Activated B cell treated with CpG ODN at 0.5 μM for 24 hours (primary cell): Measurements from ENCODE around the gene PRKD3. TPM values are rescaled to one million over a fixed set of nuclear protein-coding genes. Genes with fewer than 3 reads are reported as not detected.
A peak's percentile ranks its signal among the peaks of the same experiment; 100 is the strongest.

Experiments used
- ATAC-seq: fragments of 200-7000 bp; cut with Tn5 transposase; one replicate; pipeline ENCODE4 v1.10.0; 2021; ENCODE audit warnings: low read depth, mild to moderate bottlenecking, moderate library complexity
- CTCF ChIA-PET: fragments of 350-600 bp; sonication (Branson Sonifier 250); formaldehyde crosslinking; loops from one replicate; lab custom pipeline; 2021; ENCODE audit warnings: antibody characterized with exemption; lab: Charles Lee
- POLR2A ChIA-PET: fragments of 350-600 bp; sonication (Branson Sonifier 250); formaldehyde crosslinking; loops from one replicate; lab custom pipeline; 2021; ENCODE audit warnings: antibody characterized with exemption; lab: Charles Lee
- DNase-seq: peaks from one replicate; pipeline ENCODE4 v3.0.0; 2022
- H3K27ac Mint-ChIP-seq: one replicate; pipeline ENCODE4 v1.8.0; 2020; ENCODE audit warnings: mixed read lengths
- H3K27me3 Mint-ChIP-seq: one replicate; pipeline ENCODE4 v1.8.0; 2021; ENCODE audit warnings: mixed read lengths
- H3K36me3 Mint-ChIP-seq: one replicate; pipeline ENCODE4 v1.8.0; 2021; ENCODE audit warnings: low read depth, mixed read lengths
- H3K4me1 Mint-ChIP-seq: one replicate; pipeline ENCODE4 v1.8.0; 2021; ENCODE audit warnings: mixed read lengths
- H3K4me3 Mint-ChIP-seq: one replicate; pipeline ENCODE4 v1.8.0; 2020; ENCODE audit warnings: mild to moderate bottlenecking, mixed read lengths
- H3K9me3 Mint-ChIP-seq: one replicate; pipeline ENCODE4 v1.8.0; 2020; ENCODE audit warnings: mixed read lengths
- CTCF ChIP-seq: fragments of 200-600 bp; IDR thresholded peaks from one replicate; pipeline ENCODE4 v1.8.0; 2022; ENCODE audit warnings: antibody characterized with exemption, mild to moderate bottlenecking
- intact Hi-C: fragments of 100-400 bp; cut with micrococcal nuclease; formaldehyde crosslinking; loops from one replicate; pipeline ENCODE4 v1.15.1; 2024
- total RNA-seq: library from RNA; stranded (reverse); gene quantifications from 2 replicates; pipeline ENCODE4 v1.2.3, GENCODE V29; 2022

PRKD3 gene
- total RNA-seq, 1 donor from 2014 or later, result 82.5 TPM

GRCh38 chr2:37319754-37320609 is 4.7 kb downstream of the PRKD3 start:
- peak overlapping the region; percentile 9 for H3K4me3 Mint-ChIP-seq
- intact Hi-C loops, result loop anchor here (5.0 kb wide), 1 partner anchor 1057 kb away; the partner anchor contains the start of gene ATL2
- no peaks in the 10 kb centered on the region for H3K9me3 Mint-ChIP-seq
- no peak for DNase-seq
- peaks cover 32% of the 10 kb centered on the region for H3K36me3 Mint-ChIP-seq
- no peak for TF ChIP-seq CTCF
- H3K27me3 Mint-ChIP-seq, result no peaks in the 10 kb centered on the region
- ChIA-PET CTCF (interaction anchor here (1.3 to 1.9 kb wide), 2 partner anchors 70 to 512 kb away, joined by 3 to 6 read pairs; no protein-coding TSS in a partner anchor), POLR2A (interaction anchor here (0.6 to 2.8 kb wide), 8 partner anchors 9 to 250 kb away, joined by 3 to 9 read pairs (median 5); no protein-coding TSS in a partner anchor)
- H3K4me1 Mint-ChIP-seq, result peaks cover 76% of the 10 kb centered on the region
- no peak for ATAC-seq
- H3K27ac Mint-ChIP-seq, result peak overlapping the region; percentile 10

- intact Hi-C loops, result no loop called here
- CTCF ChIA-PET, result interaction anchor here (1.1 kb wide), 1 partner anchor 78 kb away, joined by 3 read pairs; no protein-coding TSS in a partner anchor
Measured at GRCh38 chr2:37318401-37318800, 6.2 kb downstream of the PRKD3 start.

GRCh38 chr2:37317746-37318145 is 6.9 kb downstream of the PRKD3 start:
- Mint-ChIP-seq H3K9me3 (no peaks in the 10 kb centered on the region), H3K4me3 (peak overlapping the region; percentile 32), H3K4me1 (peaks cover 86% of the 10 kb centered on the region), H3K27ac (peak overlapping the region; percentile 85), H3K27me3 (no peaks in the 10 kb centered on the region), H3K36me3 (peaks cover 27% of the 10 kb centered on the region)
- ATAC-seq (no peak), DNase-seq (no peak)
- POLR2A ChIA-PET, result interaction anchor here (0.6 to 1.3 kb wide), 4 partner anchors 16 to 305 kb away, joined by 3 to 13 read pairs (median 3); no protein-coding TSS in a partner anchor
- no peak for TF ChIP-seq CTCF
- intact Hi-C loops, result loop anchor here (2.0 kb wide), 1 partner anchor 15 kb away; no protein-coding TSS in a partner anchor
- CTCF ChIA-PET, result interaction anchor here (1.9 kb wide), 1 partner anchor 78 kb away, joined by 5 read pairs; no protein-coding TSS in a partner anchor

More at GRCh38 chr2:37318401-37318800, 6.2 kb downstream of the PRKD3 start:
- peak overlapping the region; percentile 61 for H3K4me3 Mint-ChIP-seq
- peak overlapping the region; percentile 85 for H3K27ac Mint-ChIP-seq
- DNase-seq (no peak), ATAC-seq (peak; percentile 85)
- H3K4me1 Mint-ChIP-seq, result peaks cover 85% of the 10 kb centered on the region
- POLR2A ChIA-PET, result interaction anchor here (0.7 to 1.2 kb wide), 3 partner anchors 15 to 305 kb away, joined by 3 read pairs; no protein-coding TSS in a partner anchor
- no peaks in the 10 kb centered on the region for H3K27me3 Mint-ChIP-seq
- peaks cover 28% of the 10 kb centered on the region for H3K36me3 Mint-ChIP-seq
- H3K9me3 Mint-ChIP-seq, result no peaks in the 10 kb centered on the region
- TF ChIP-seq CTCF, result no peak

GRCh38 chr2:37316181-37316580 is 8.5 kb downstream of the PRKD3 start:
- ATAC-seq, result no peak
- no peaks in the 10 kb centered on the region for H3K9me3 Mint-ChIP-seq
- intact Hi-C loops, result loop anchor here (2.0 kb wide), 1 partner anchor 13 kb away; no protein-coding TSS in a partner anchor
- no peaks in the 10 kb centered on the region for H3K27me3 Mint-ChIP-seq
- no peak for TF ChIP-seq CTCF
- H3K4me3 Mint-ChIP-seq, result no peak overlapping the region
- CTCF ChIA-PET, result interaction anchor here (0.6 to 1.9 kb wide), 2 partner anchors 78 to 80 kb away, joined by 3 to 5 read pairs; no protein-coding TSS in a partner anchor
- peak overlapping the region; percentile 35 for H3K27ac Mint-ChIP-seq
- H3K4me1 Mint-ChIP-seq, result peaks cover 84% of the 10 kb centered on the region
- no peak for DNase-seq
- POLR2A ChIA-PET, result interaction anchor here (0.6 to 4.3 kb wide), 3 partner anchors 8 to 51 kb away, joined by 3 to 28 read pairs (median 3); partner anchors contain the start of gene PRKD3
- H3K36me3 Mint-ChIP-seq, result peaks cover 27% of the 10 kb centered on the region
